TTC549 (cell line): Measurements from ENCODE around the gene PRPS1.
"Not testable (repeated sequence)": the region's sequence is repeated elsewhere in the genome, so short reads cannot be mapped to it uniquely, and the experiment has no call there.

Source experiments
- FAIRE-seq: peaks from 2 replicates; lab custom pipeline; 2012; peaks lifted over from hg19 to GRCh38; lab: Jason Lieb, UNC

PRPS1 gene

GRCh38 chrX:107627838-107628661 lies at the start of gene PRPS1:
Gene PRPS1 (plus strand): TSS chrX:107628510. CDS start chrX:107628629, 119 bp downstream.
- peak; percentile 88 for FAIRE-seq

GRCh38 chrX:107579956-107580355 lies 48.4 kb upstream of the PRPS1 start:
- FAIRE-seq, result no peak

GRCh38 chrX:107581923-107582322 lies 46.4 kb upstream of the PRPS1 start:
- no peak for FAIRE-seq

- FAIRE-seq, result no peak
Measured at GRCh38 chrX:107589243-107589642, 39.1 kb upstream of the PRPS1 start.

- FAIRE-seq, result no peak
Measured at GRCh38 chrX:107596651-107597050, 31.7 kb upstream of the PRPS1 start.

- no peak for FAIRE-seq
Measured at GRCh38 chrX:107597264-107597663, 31.0 kb upstream of the PRPS1 start.

- no peak for FAIRE-seq
Measured at GRCh38 chrX:107597791-107598190, 30.5 kb upstream of the PRPS1 start.

GRCh38 chrX:107599450-107599861 lies 28.9 kb upstream of the PRPS1 start:
- no peak for FAIRE-seq

- FAIRE-seq, result no peak
Measured at GRCh38 chrX:107600366-107600765, 27.9 kb upstream of the PRPS1 start.

GRCh38 chrX:107601326-107601725 lies 27.0 kb upstream of the PRPS1 start:
- FAIRE-seq, result no peak

GRCh38 chrX:107601759-107602158 lies 26.6 kb upstream of the PRPS1 start:
- no peak for FAIRE-seq

GRCh38 chrX:107602694-107603239 lies 25.5 kb upstream of the PRPS1 start:
- no peak for FAIRE-seq

- no peak for FAIRE-seq
Measured at GRCh38 chrX:107603429-107604159, 24.7 kb upstream of the PRPS1 start.

GRCh38 chrX:107609061-107609460 lies 19.2 kb upstream of the PRPS1 start:
- FAIRE-seq, result not testable (repeated sequence)

GRCh38 chrX:107610667-107611066 lies 17.6 kb upstream of the PRPS1 start:
- FAIRE-seq, result no peak

- FAIRE-seq, result no peak
Measured at GRCh38 chrX:107619885-107620322, 8.4 kb upstream of the PRPS1 start.

GRCh38 chrX:107624893-107625292 lies 3.4 kb upstream of the PRPS1 start:
- no peak for FAIRE-seq

- no peak for FAIRE-seq
Measured at GRCh38 chrX:107625739-107626138, 2.6 kb upstream of the PRPS1 start.

GRCh38 chrX:107626481-107626880 lies 1.8 kb upstream of the PRPS1 start:
- no peak for FAIRE-seq

GRCh38 chrX:107626916-107627315 lies 1.4 kb upstream of the PRPS1 start:
- FAIRE-seq, result no peak

GRCh38 chrX:107628662-107629539 lies 591 bp downstream of the PRPS1 start:
- no peak for FAIRE-seq

GRCh38 chrX:107629540-107629909 lies 1.2 kb downstream of the PRPS1 start:
- FAIRE-seq, result no peak
